GM18858 (cell line): ENCODE results near the gene PICK1.
"Not testable (repeated sequence)": the region's sequence is repeated elsewhere in the genome, so short reads cannot be mapped to it uniquely, and the experiment has no call there.

Source experiments
- ATAC-seq: cut with Tn5 transposase; IDR thresholded peaks from one replicate; pipeline ENCODE4 v1.9.1; 2021; ENCODE audit not compliant: unreplicated experiment

Gene PICK1

DNA sequence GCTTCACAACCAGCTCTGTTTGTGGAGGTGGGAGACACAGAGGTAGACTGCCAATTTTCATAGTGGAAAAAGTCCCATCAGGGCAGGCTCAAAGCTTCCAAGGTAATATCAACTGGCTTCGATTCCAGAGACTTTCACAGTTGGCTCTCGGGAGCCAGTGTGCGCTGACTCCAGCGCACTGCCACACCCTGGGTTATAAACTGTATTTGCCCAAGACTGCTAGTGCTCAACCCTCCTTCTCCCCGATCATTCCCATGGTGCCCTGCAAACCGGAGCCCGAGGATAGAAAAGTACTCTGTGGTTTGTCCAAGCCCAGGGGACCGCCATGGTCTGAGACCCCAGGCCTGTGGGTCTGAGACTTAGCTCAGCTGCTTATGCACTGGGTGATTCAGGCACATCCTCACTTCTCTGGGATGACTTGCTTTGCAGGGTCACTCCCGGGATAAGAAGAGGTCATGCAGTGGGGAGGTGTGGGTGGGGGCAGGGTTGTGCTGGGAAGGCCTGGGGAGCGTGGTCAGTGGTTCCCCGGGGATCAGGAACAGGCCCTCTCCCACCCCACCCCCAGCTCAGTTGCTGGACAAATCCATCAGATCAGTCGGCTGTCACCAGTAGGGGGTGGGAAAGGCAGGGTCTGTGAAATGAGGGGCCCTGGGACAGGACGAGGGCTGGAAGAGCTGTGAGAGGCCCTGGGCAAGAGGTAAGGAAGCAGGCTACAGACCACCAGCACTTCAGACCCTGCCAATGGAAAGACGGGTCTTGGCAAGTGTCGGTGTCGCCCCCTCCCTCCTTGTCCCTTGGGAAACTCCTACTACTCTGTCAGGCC is 26.7 kb upstream of the PICK1 start:
- no peak for ATAC-seq

- no peak for ATAC-seq
These were observed 25.7 kb upstream of the PICK1 start for GRCh38 chr22:38031491-38031890.

- ATAC-seq = no peak
These were observed 24.3 kb upstream of the PICK1 start for GRCh38 chr22:38032681-38033521.

GRCh38 chr22:38033522-38034277 is 23.5 kb upstream of the PICK1 start:
- ATAC-seq = no peak

DNA sequence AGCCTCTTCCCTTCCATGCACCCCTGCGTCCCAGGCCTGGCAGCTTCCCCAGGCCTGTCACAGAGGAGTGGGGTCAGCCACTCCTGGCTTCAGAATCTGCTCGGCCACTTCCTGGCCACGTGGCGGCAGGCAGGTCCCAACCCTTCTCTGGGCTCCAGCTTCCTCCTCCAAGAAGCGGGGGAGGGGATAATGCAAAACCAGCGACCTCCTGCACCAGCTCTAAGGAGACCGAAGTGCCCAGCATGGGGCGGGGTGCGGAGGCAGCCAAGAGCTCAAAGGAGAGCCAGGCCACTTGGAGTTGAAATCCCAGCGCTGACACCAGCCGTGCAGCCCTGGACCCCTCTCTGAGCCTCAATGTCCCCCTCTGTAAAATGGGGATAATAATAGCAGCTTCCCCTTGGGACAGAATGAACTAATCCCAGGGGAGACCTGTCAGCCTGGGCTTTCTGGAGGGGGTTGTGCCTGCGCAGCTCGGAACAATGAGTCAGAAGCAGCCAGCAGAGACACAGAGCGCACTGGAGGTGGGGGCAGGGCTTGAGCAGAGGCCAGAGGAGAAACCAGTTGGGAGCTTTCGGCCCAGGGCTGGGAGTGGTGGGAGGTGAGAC is 22.8 kb upstream of the PICK1 start:
- ATAC-seq = no peak

GRCh38 chr22:38034884-38035529 is 22.2 kb upstream of the PICK1 start:
- ATAC-seq = no peak

DNA sequence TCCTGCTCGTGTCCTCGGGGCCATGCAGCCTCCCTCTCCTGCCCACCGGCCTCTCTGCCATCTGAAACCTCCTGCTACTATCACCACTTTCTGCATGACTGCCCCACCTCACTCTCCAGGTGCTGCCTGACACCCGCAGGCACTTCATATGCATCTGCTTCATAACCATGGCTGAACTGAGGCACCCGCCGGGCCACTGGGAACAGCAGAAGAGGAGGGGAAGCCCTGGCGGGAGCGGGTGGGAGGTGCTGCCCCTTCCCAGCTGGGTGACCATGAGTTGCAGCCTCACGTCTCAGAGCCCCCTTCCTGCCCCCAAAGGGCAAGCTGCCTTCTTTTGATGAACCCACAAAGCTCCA is 21.7 kb upstream of the PICK1 start:
- ATAC-seq = no peak

GRCh38 chr22:38036392-38037062 is 20.7 kb upstream of the PICK1 start:
- no peak for ATAC-seq

DNA sequence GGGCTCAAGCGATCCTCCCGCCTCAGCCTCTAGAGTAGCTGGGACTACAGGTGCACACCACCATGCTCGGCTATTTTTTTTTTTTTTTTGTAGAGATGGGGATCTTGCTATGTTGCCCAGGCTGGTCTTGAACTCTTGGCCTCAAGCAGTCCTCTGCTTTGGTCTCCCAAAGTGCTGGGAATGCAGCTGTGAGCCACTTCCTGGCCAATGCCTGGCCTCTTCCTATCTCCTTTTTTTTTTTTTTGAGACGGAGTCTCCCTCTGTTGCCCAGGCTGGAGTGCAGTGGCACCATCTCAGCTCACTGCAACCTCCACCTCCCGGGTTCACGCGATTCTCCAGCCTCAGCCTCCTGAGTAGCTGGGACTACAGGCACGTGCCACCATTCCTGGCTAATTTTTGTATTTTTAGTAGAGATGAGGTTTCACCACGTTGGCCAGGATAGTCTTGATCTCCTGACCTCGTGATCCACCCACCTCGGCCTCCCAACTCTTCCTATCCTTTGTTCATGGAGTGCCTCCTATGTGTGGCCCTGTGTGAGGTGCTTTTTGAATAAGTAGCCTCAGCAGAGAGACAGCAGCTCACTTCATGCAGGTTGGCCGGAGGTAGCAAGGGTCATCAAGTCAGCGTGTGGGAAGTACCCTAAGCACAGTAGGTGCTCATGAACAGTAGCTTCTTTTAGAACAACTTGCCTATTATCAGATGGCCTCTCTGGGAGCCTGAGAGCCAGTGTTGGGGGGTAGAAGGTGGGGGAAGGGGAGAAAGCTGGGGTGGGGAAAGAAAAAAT is 19.6 kb upstream of the PICK1 start:
- ATAC-seq = not testable (repeated sequence)

DNA sequence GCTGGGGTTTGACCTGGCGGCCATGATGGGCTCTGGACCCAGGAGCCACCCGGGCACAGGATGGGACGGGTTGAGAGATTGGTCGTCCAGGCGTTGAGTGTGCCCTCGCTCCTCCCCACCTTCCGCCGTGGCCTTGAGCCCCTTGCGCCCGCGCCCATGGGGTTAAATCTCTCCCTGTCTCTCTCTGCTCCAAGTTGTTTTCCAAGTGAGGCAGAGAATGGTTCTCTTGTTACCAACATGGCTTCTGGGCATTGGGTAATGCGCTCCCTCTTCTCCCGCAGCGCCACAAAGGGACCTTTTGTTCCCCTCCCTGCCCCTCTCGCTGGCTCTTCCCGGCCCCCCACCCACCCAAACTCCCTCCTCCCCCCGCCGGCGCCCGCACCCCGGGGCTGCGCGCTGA is 18.8 kb upstream of the PICK1 start:
- no peak for ATAC-seq

DNA sequence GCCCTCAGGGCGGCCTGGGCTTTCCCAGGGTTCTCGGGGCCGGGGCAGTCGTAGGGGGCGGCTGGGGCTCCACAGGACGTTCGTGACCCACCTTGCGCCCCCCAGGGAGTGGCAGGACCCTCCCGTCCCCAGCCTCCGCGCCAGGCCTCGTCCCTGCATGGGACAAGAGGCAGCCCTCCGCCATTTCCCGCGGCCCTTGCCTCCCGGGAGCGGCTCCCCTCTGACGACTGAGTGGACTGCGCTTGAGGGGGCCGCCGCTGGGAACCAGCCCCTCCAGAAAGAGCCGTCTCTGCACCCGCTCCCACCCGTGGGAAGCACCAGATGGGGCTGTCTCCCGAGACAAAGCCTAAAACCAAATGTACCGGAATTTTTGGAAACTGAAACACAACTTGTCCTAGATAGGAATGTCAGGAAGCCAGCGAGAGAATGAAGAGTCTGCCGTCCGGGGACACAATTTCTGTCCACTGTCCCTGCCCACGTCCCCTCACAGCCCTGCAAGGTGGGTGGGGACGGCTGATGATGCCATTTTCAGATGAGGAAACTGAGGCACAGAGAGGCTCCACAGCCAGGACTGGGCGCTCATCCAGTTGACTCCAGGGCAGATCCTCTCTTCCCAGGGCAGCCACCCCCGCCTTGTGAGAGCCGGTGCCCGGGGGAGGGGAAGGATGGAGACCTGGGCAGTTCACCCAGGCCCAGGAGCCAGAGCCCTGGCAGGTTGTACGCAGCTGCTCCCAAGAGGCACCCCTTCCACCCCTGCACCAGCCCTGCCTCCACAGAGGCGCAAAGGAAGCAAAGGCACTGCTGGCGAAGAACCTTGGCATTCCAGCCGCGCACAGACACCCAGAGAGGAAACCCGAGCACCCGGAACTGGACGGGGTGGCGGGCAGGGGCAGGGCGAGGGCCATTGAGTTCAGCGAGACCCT is 18.1 kb upstream of the PICK1 start:
- no peak for ATAC-seq

DNA sequence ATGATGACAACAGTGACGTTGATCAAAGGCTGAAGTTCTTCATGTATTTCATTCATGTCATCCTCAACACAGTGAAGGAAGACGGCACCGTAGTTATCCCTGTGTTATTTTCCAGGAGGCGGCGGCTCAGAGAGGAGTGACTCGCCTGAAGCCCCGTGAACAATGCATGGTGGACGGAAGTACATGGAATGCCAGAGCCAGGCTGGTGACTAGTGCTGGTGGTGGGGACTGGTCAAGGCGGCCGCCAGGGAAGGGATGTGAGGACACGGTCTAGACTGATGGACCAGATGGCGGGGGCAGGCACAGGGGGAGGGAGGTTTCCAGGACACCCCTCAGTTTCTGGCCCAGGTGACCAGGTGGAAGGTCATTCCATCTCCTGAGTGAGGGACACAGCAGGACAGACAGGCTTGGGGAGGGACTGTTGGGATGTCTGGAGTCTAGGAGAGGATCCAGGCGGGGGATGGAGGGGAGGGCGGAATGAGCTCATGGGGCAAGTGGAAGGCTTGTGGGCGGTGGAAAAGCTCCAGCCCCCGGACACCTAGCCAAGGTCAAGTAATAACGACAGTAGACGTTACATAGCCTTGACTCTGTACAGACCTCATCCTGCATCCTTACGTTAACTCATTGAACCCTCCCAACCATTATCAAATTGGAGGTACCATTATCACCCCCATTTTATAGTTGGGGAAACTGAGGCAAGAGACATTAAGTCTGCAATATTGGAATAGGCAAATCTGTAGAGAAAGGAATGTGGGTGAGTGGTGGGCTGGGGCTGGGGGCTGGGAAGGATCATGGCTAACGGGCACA is 16.0 kb upstream of the PICK1 start:
- ATAC-seq = no peak

DNA sequence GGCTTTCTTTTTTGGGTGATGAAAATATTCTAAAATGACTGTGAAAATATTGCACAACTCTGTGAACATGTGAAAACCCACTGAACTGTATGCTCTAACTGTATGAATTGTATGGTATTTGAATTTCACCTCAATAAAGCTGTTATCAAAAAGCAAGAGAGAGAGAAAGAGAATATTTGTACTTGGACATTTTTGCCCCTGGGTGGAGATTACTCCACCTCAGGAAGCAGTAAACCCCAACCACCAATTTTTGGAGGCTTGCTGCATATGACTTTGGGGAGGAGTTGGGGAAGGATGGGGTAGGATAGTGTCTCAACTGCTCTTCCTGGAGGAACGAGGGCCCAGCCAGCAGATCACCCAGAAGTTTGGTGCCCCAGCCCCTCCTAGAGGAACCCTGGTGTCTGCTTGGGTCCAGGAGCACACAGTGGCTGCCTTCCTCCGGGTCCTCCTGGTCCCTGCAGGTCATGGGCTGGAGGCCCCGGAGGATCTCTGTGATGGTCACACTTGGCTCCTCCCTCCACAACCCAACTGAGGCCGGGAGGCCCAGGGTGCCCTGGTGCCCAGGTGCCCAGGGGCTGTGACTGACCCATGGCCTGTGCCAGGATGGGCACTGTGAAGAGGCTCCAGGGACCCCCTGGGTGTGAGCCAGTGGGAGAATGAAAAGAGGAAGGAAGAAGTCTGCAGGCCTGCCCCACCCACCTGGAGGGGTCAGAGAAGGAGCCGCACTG is 15.3 kb upstream of the PICK1 start:
- no peak for ATAC-seq

GRCh38 chr22:38042488-38042790 is 14.8 kb upstream of the PICK1 start:
- ATAC-seq = no peak

DNA sequence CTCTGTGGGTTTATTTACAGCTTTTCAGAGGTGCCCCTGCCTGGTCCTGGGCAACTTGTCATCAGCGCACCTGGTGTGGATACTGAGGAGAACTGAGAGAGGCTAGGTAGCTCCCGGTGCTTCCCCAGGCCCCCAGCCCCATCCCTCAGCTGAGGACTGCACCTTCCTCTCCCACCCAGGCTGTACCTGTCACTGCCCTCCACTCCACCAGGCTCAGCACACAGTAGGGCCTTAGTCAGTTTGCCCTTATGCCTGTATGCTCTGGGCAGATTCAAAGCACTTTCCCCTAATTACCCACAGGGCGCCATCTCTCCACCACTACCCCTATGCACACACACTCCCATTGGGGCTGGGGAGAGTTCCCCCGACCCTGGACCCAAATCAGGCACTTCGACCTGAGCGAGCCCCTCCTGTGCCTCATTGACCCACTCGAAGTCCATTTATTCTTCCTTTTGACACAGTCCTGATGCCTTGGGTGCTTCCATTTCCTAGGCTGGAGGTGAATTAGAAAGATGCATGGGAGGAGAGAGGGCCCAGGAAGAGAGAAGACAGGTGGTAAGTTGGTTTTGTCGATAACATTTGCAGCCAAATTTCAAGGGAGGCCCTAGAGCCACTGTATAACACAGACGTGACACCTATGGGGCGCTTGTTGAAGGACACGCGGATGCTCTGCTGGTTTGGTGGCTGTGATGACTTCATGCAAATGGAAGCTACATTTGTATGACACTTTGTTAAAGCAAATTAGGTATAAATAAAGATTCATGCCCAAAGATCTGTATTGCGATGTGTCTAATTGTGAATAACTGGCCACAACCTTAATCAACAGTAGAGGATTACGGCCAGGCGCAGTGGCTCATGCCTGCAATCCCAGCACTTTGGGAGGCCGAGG is 13.8 kb upstream of the PICK1 start:
- ATAC-seq = no peak
